Muscle layer of duodenum (tissue), 2 donors: Measurements from ENCODE around the gene NDUFB4.
"Not testable (repeated sequence)": the region's sequence is repeated elsewhere in the genome, so short reads cannot be mapped to it uniquely, and the experiment has no call there.

Source experiments
- H3K27ac ChIP-seq: one replicate; pipeline ENCODE4 v1.7.0; 2013; ENCODE audit warnings: mild to moderate bottlenecking, low read length
- H3K27me3 ChIP-seq: one replicate; pipeline ENCODE4 v1.7.0; 2013; ENCODE audit warnings: low read depth, mild to moderate bottlenecking, control low read depth, low read length
- H3K36me3 ChIP-seq, 2 donors: one replicate each; pipeline ENCODE4 v1.7.0; 2013; ENCODE audit warnings: low read length in 2 of 2, control low read depth in 1 of 2, mild to moderate bottlenecking in 1 of 2; ENCODE audit not compliant: insufficient read depth in 2 of 2, control insufficient read depth in 1 of 2
- H3K4me1 ChIP-seq, 2 donors: one replicate each; pipeline ENCODE4 v1.7.0; 2013; ENCODE audit warnings: low read length in 2 of 2, mild to moderate bottlenecking in 2 of 2, control low read depth in 1 of 2, moderate library complexity in 1 of 2; ENCODE audit not compliant: insufficient read depth in 2 of 2, control insufficient read depth in 1 of 2
- H3K4me3 ChIP-seq, 2 donors: one replicate each; pipeline ENCODE4 v1.7.0; 2013; ENCODE audit warnings: low read length in 2 of 2, low read depth in 1 of 2, mild to moderate bottlenecking in 1 of 2
- H3K9me3 ChIP-seq, 2 donors: one replicate each; pipeline ENCODE4 v1.7.0; 2013; ENCODE audit warnings: low read length in 2 of 2, control low read depth in 1 of 2, mild to moderate bottlenecking in 1 of 2; ENCODE audit not compliant: control insufficient read depth in 1 of 2
- donor health status: healthy.

The NDUFB4 gene

DNA sequence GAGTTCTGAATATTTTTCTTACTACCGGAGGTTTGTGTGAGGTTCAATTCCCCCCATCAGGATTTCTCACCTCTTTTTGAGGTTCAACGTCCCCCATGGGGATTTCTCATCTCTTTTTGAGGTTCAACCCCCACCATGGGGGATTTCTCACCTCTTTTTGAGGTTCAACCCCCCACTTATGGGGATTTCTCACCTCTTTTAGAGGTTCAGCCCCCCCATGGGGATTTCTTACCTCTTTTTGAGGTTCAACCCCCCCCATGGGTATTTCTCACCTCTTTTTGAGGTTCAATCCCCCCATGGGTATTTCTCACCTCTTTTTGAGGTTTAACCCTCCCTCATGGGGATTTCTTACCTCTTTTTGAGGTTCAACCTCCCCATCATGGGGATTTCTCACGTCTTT lies 26.3 kb downstream of the NDUFB4 start:
- Histone ChIP-seq H3K36me3 (no peaks in the 10 kb centered on the region), H3K4me1 (no peaks in the 10 kb centered on the region), H3K27me3 (no peaks in the 10 kb centered on the region), H3K27ac (no peak overlapping the region), H3K9me3 (peaks cover 0 to 5% of the 10 kb centered on the region in 2 donors), H3K4me3 (peak overlapping the region in 1 of 2 donors; percentile 28)

GRCh38 chr3:120622870-120623726 lies 27.0 kb downstream of the NDUFB4 start:
- Histone ChIP-seq H3K27me3 (no peaks in the 10 kb centered on the region), H3K36me3 (no peaks in the 10 kb centered on the region)

GRCh38 chr3:120623727-120624093 lies 27.6 kb downstream of the NDUFB4 start:
- Histone ChIP-seq H3K27ac (no peak overlapping the region), H3K4me3 (no peak overlapping the region), H3K4me1 (no peaks in the 10 kb centered on the region), H3K9me3 (peaks cover 0 to 5% of the 10 kb centered on the region in 2 donors), H3K36me3 (no peaks in the 10 kb centered on the region), H3K27me3 (no peaks in the 10 kb centered on the region)

More at GRCh38 chr3:120622870-120623726, 27.0 kb downstream of the NDUFB4 start:
- H3K9me3 ChIP-seq: peaks cover 0 to 5% of the 10 kb centered on the region in 2 donors
- no peaks in the 10 kb centered on the region for H3K4me1 ChIP-seq
- peak overlapping the region in 1 of 2 donors; percentile 28 for H3K4me3 ChIP-seq
- H3K27ac ChIP-seq: no peak overlapping the region

DNA sequence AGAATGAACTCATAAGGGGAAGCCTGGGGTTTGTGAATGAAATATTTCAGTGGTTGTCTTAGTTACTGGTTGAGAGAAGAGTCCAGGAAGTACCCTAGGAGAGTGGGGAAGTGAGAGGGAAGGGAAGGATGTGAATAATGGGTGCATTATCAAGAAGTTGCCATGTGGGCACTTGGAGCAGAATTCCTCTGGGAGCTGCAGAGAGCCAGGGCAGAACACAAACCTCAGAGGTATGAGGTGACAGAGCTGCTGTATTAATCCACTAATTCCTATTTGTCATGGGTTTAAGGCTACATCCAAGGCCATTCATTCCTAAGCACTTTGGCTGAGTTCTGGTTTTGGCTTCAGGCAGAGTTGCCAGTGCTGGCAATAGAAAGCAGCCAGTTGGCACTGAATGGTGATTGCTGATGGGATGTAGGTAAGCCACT lies 29.0 kb downstream of the NDUFB4 start:
- no peaks in the 10 kb centered on the region for H3K36me3 ChIP-seq
- no peak overlapping the region for H3K4me3 ChIP-seq

DNA sequence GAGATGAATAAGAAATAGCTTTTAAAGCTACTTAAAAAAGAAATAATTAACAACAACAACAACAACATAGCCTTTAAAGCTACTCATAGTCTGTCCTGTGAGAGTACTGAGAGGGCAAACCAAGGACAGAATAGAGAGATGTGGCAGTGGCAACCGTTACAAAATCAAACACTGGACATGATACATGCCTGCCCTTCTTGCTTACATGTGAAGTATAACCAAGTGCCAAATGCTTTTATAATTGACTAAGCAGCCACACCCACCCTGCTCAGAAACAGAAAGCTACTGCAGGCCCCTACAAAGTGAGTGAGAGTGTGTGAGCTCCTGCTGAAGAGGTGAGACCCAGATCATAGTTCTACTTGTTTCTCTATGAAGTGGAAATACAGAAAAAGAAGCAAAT lies 38.4 kb downstream of the NDUFB4 start:
- Histone ChIP-seq H3K27ac (no peak overlapping the region), H3K4me3 (no peak overlapping the region), H3K4me1 (no peaks in the 10 kb centered on the region), H3K27me3 (no peaks in the 10 kb centered on the region), H3K9me3 (no peaks in the 10 kb centered on the region), H3K36me3 (no peaks in the 10 kb centered on the region)

More for the DNA sequence above, 29.0 kb downstream of the NDUFB4 start:
- no peaks in the 10 kb centered on the region for H3K27me3 ChIP-seq
- H3K9me3 ChIP-seq: peaks cover 0 to 5% of the 10 kb centered on the region in 2 donors
- no peaks in the 10 kb centered on the region for H3K4me1 ChIP-seq
- H3K27ac ChIP-seq: no peak overlapping the region

- Histone ChIP-seq H3K36me3 (no peaks in the 10 kb centered on the region), H3K9me3 (no peaks in the 10 kb centered on the region), H3K27me3 (no peaks in the 10 kb centered on the region), H3K4me3 (no peak overlapping the region), H3K4me1 (no peaks in the 10 kb centered on the region), H3K27ac (no peak overlapping the region)
Observed at GRCh38 chr3:120636795-120637401, 40.8 kb downstream of the NDUFB4 start.

GRCh38 chr3:120637851-120638559 lies 41.9 kb downstream of the NDUFB4 start:
- no peaks in the 10 kb centered on the region for H3K4me1 ChIP-seq
- H3K27ac ChIP-seq: no peak overlapping the region
- H3K4me3 ChIP-seq: no peak overlapping the region
- H3K36me3 ChIP-seq: no peaks in the 10 kb centered on the region
- no peaks in the 10 kb centered on the region for H3K27me3 ChIP-seq
- H3K9me3 ChIP-seq: no peaks in the 10 kb centered on the region

- H3K27ac ChIP-seq, H3K36me3 ChIP-seq, H3K27me3 ChIP-seq, H3K4me1 ChIP-seq, H3K9me3 ChIP-seq, H3K4me3 ChIP-seq: not testable (repeated sequence)
Observed at GRCh38 chr3:120638820-120639219, 42.7 kb downstream of the NDUFB4 start.

DNA sequence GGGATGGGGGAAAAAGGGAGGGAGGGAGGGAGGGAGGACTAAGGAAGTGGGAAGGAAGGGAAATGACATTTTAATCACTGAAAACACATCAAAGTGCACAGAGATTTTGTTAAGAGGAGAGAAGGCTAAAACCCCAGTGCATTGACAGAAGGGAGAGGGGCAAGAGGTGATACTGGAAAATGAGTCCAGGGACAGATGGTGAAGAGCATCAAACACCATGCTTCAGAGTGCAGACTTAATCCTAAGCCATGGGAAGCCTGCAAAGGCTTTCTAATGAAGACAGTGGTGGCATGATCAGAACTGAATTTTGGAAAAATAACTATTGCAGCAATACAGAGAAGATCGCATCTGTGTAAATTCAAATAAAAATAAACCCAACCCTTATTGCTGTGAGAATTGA lies 44.1 kb downstream of the NDUFB4 start:
- H3K27me3 ChIP-seq: no peaks in the 10 kb centered on the region
- no peaks in the 10 kb centered on the region for H3K9me3 ChIP-seq
- no peak overlapping the region for H3K27ac ChIP-seq
- no peaks in the 10 kb centered on the region for H3K4me1 ChIP-seq
- H3K4me3 ChIP-seq: no peak overlapping the region
- no peaks in the 10 kb centered on the region for H3K36me3 ChIP-seq

DNA sequence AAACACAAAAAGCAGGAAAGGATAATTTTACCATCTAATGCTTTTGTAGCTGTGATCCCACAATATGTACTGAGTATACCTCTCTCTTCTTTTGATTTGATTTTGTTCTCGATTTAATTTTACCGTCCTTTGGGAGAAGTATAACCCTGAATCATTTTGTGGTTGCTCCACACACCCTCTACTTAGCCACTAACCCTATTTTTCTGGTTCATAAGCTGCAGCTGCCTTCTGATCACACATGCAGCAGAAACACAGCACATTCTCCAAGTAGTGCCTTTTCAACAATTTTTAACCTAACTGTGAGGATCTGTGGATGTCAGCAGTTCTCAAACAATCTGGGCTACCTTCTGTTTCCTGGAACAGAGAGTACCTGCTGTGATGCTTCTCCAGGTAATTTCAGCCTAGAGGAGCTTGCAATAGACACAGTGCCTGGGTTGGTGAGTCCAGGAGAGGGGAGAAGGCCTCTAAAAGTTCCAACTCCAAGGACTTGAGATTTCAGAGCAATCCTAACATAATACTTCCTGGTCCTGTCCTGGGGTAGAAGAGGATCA lies 45.6 kb downstream of the NDUFB4 start:
- Histone ChIP-seq H3K4me3 (no peak overlapping the region), H3K36me3 (no peaks in the 10 kb centered on the region), H3K27ac (no peak overlapping the region), H3K4me1 (no peaks in the 10 kb centered on the region), H3K27me3 (no peaks in the 10 kb centered on the region), H3K9me3 (no peaks in the 10 kb centered on the region)

GRCh38 chr3:120642368-120642948 lies 46.3 kb downstream of the NDUFB4 start:
- Histone ChIP-seq H3K27ac (no peak overlapping the region), H3K4me1 (no peaks in the 10 kb centered on the region), H3K4me3 (no peak overlapping the region), H3K36me3 (no peaks in the 10 kb centered on the region), H3K27me3 (no peaks in the 10 kb centered on the region), H3K9me3 (no peaks in the 10 kb centered on the region)
